GM23248 (cell line): ENCODE data around the gene SEC22B. TPM values are rescaled to one million over a fixed set of nuclear protein-coding genes. Genes with fewer than 3 reads are reported as not detected.
"Not testable (repeated sequence)": the region's sequence is repeated elsewhere in the genome, so short reads cannot be mapped to it uniquely, and the experiment has no call there.

ENCODE experiments used
- DNase-seq: peaks from one replicate; pipeline ENCODE4 v3.0.0-alpha.2; 2015
- H2AFZ ChIP-seq: fragments of 200-600 bp; sonication (generic); 2 replicates; pipeline ENCODE4 v1.6.1; 2016; ENCODE audit warnings: antibody characterized with exemption
- H3F3A ChIP-seq: fragments of 200-600 bp; sonication (generic); 2 replicates; pipeline ENCODE4 v1.6.1; 2016; ENCODE audit warnings: mild to moderate bottlenecking, antibody characterized with exemption, mixed run types; ENCODE audit not compliant: insufficient read depth
- H3K27ac ChIP-seq: fragments of 200-600 bp; sonication (generic); 2 replicates; pipeline ENCODE4 v1.5.1; 2016; ENCODE audit warnings: mild to moderate bottlenecking
- H3K27me3 ChIP-seq: fragments of 200-600 bp; sonication (generic); replicated peaks from 2 replicates; pipeline ENCODE4 v1.6.1; 2016; ENCODE audit warnings: mild to moderate bottlenecking; ENCODE audit not compliant: insufficient read depth
- H3K36me3 ChIP-seq: fragments of 200-600 bp; sonication (generic); 2 replicates; pipeline ENCODE4 v1.6.1; 2016; ENCODE audit warnings: low read depth, mild to moderate bottlenecking
- H3K4me1 ChIP-seq: fragments of 200-600 bp; sonication (generic); 2 replicates; pipeline ENCODE4 v1.6.1; 2016; ENCODE audit warnings: mild to moderate bottlenecking; ENCODE audit not compliant: insufficient read depth
- H3K4me2 ChIP-seq: fragments of 200-600 bp; sonication (generic); one replicate; pipeline ENCODE4 v1.6.1; 2016; ENCODE audit warnings: mild to moderate bottlenecking; ENCODE audit not compliant: unreplicated experiment
- H3K4me3 ChIP-seq: fragments of 200-600 bp; sonication (generic); 2 replicates; pipeline ENCODE4 v1.5.1; 2016; ENCODE audit warnings: mild to moderate bottlenecking
- H3K79me2 ChIP-seq: fragments of 200-600 bp; sonication (generic); 2 replicates; pipeline ENCODE4 v1.6.1; 2016; ENCODE audit warnings: mild to moderate bottlenecking; ENCODE audit not compliant: insufficient read depth
- H3K9ac ChIP-seq: fragments of 200-600 bp; sonication (generic); 2 replicates; pipeline ENCODE4 v1.6.1; 2016; ENCODE audit warnings: mild to moderate bottlenecking
- H3K9me2 ChIP-seq: fragments of 200-600 bp; sonication (generic); 2 replicates; pipeline ENCODE4 v1.6.1; 2016; ENCODE audit warnings: mixed run types, mild to moderate bottlenecking, moderate library complexity; ENCODE audit not compliant: insufficient read depth
- H3K9me3 ChIP-seq: fragments of 200-600 bp; sonication (generic); one replicate; pipeline ENCODE4 v1.6.1; 2017; ENCODE audit warnings: low read depth
- H4K20me1 ChIP-seq: fragments of 200-600 bp; sonication (generic); 2 replicates; pipeline ENCODE4 v1.6.0; 2016; ENCODE audit not compliant: insufficient read depth
- EZH2 ChIP-seq: fragments of 200-600 bp; sonication (generic); IDR thresholded peaks from 2 replicates; pipeline ENCODE4 v1.6.1; 2018; ENCODE audit warnings: antibody characterized with exemption, mild to moderate bottlenecking; ENCODE audit not compliant: insufficient read depth, poor library complexity, severe bottlenecking
- EZH2phosphoT487 ChIP-seq: fragments of 200-600 bp; sonication (generic); IDR thresholded peaks from 2 replicates; pipeline ENCODE4 v1.6.1; 2018; ENCODE audit warnings: antibody characterized with exemption, moderate library complexity, mild to moderate bottlenecking, low read depth; ENCODE audit not compliant: insufficient read depth
- WGBS, 2 experiments: methylation state at CpG; one replicate each; pipeline ENCODE4 v1.1.6; 2015 to 2017; ENCODE audit warnings: low lambda C conversion rate in 2 of 2, low coverage in 1 of 2; ENCODE audit errors: missing lambda C conversion rate in 2 of 2; 5-methylcytosine and 5-hydroxymethylcytosine counted together
- in situ Hi-C: fragments of 300-500 bp; cut with MboI; formaldehyde crosslinking; loops from 2 replicates; pipeline ENCODE4 v1.15.0; 2020
- polyA plus RNA-seq: library from polyadenylated mRNA; unstranded; fragments of >200 nt; fragmentation: Nextera tagmentation; extraction: Ambion mirVana; gene quantifications from 2 replicates; pipeline ENCODE4 v1.2.1, GENCODE V29; 2016
- total RNA-seq: library from RNA; depleted of rRNA; stranded (reverse); fragments of >200 nt; shearing (Covaris generic); gene quantifications from 2 replicates; pipeline ENCODE4 v1.2.3, GENCODE V29; 2014

The SEC22B gene
- total and polyA plus RNA-seq, 2 experiments from 2014 or later: 68.1 to 101 TPM

- H3K79me2 ChIP-seq, H4K20me1 ChIP-seq, H3K36me3 ChIP-seq, H3K9ac ChIP-seq, H3K9me2 ChIP-seq, H3K4me3 ChIP-seq, H3K27ac ChIP-seq, H3K9me3 ChIP-seq, in situ Hi-C loops, H3K27me3 ChIP-seq, H2AFZ ChIP-seq, DNase-seq, H3K4me2 ChIP-seq: not testable (repeated sequence)
- H3F3A ChIP-seq: peaks cover 17% of the 10 kb centered on the region
- H3K4me1 ChIP-seq: peaks cover 11% of the 10 kb centered on the region
Observed at GRCh38 chr1:120133928-120134325, 42.4 kb downstream of the SEC22B start.

GRCh38 chr1:120133228-120133927 lies 42.9 kb downstream of the SEC22B start:
- H4K20me1 ChIP-seq: no peaks in the 10 kb centered on the region
- H3K9me3 ChIP-seq: no peaks in the 10 kb centered on the region
- H3K79me2 ChIP-seq: no peaks in the 10 kb centered on the region
- no peak for DNase-seq
- H3K4me1 ChIP-seq: peaks cover 11% of the 10 kb centered on the region
- WGBS, 2 experiments: 95 to 97% methylated on average over 2 of the region's 2 CpGs
- no peak overlapping the region for H3K4me3 ChIP-seq
- H3K36me3 ChIP-seq: no peaks in the 10 kb centered on the region
- H3K9ac ChIP-seq: no peak overlapping the region
- H3F3A ChIP-seq: peaks cover 17% of the 10 kb centered on the region
- TF ChIP-seq EZH2phosphoT487 (no peak), EZH2 (no peak)
- no peak overlapping the region for H2AFZ ChIP-seq
- no peaks in the 10 kb centered on the region for H3K27me3 ChIP-seq
- in situ Hi-C loops: no loop called here
- no peak overlapping the region for H3K4me2 ChIP-seq
- H3K9me2 ChIP-seq: no peaks in the 10 kb centered on the region
- no peak overlapping the region for H3K27ac ChIP-seq

- H3K36me3 ChIP-seq, H3K27me3 ChIP-seq, in situ Hi-C loops, H3K9me3 ChIP-seq, H3K9me2 ChIP-seq, DNase-seq, H4K20me1 ChIP-seq, H3K79me2 ChIP-seq: not testable (repeated sequence)
- 10 to 18% methylated on average over 2 of the region's 2 CpGs for WGBS, 2 experiments
- peak overlapping the region; percentile 51 for H3K4me3 ChIP-seq
- peak overlapping the region; percentile 81 for H3K27ac ChIP-seq
- H2AFZ ChIP-seq: peak overlapping the region; percentile 14; the same call in 1 of the 2 replicates
- H3F3A ChIP-seq: peaks cover 17% of the 10 kb centered on the region
- H3K9ac ChIP-seq: peak overlapping the region; percentile 48
- H3K4me2 ChIP-seq: peak overlapping the region; percentile 82
- peaks cover 11% of the 10 kb centered on the region for H3K4me1 ChIP-seq
Observed at GRCh38 chr1:120132406-120132763, 43.9 kb downstream of the SEC22B start.

GRCh38 chr1:120131611-120132405 lies 44.5 kb downstream of the SEC22B start:
- H3K36me3 ChIP-seq, in situ Hi-C loops, H3K27me3 ChIP-seq, H3K9me2 ChIP-seq, H3K9me3 ChIP-seq, H3K79me2 ChIP-seq, H4K20me1 ChIP-seq: not testable (repeated sequence)
- Histone ChIP-seq H3K9ac (peak overlapping the region; percentile 48), H3K4me1 (peaks cover 11% of the 10 kb centered on the region), H3K4me3 (peak overlapping the region; percentile 51), H3K4me2 (peak overlapping the region; percentile 82), H3K27ac (peak overlapping the region; percentile 81), H3F3A (peaks cover 17% of the 10 kb centered on the region), H2AFZ (peak overlapping the region; percentile 14; the same call in 1 of the 2 replicates)
- 6 to 7% methylated on average over 6 to 9 of the region's 10 CpGs for WGBS, 2 experiments
- DNase-seq: peak; percentile 80

GRCh38 chr1:120127921-120128320 lies 48.4 kb downstream of the SEC22B start:
- H3K9me3 ChIP-seq, H3K9ac ChIP-seq, H3K27me3 ChIP-seq, H3K4me2 ChIP-seq, H3K9me2 ChIP-seq, H3K36me3 ChIP-seq, H2AFZ ChIP-seq, H3K27ac ChIP-seq, DNase-seq, H3K79me2 ChIP-seq, H4K20me1 ChIP-seq, H3K4me3 ChIP-seq, in situ Hi-C loops: not testable (repeated sequence)
- Histone ChIP-seq H3K4me1 (peaks cover 27% of the 10 kb centered on the region), H3F3A (peaks cover 20% of the 10 kb centered on the region)
- WGBS, 2 experiments: 88% methylated on average over 1 of the region's 1 CpG; no CpG with 5 or more reads in 1 of the 2 experiments

- H2AFZ ChIP-seq, H3K79me2 ChIP-seq, H3K4me2 ChIP-seq, in situ Hi-C loops, H3K36me3 ChIP-seq, H3K27me3 ChIP-seq, H3F3A ChIP-seq, DNase-seq, H3K9me2 ChIP-seq, H3K9ac ChIP-seq, H3K4me3 ChIP-seq, H3K9me3 ChIP-seq, H4K20me1 ChIP-seq, H3K27ac ChIP-seq: not testable (repeated sequence)
- WGBS, 2 experiments: 75% methylated on average over 2 of the region's 6 CpGs; no CpG with 5 or more reads in 1 of the 2 experiments
- H3K4me1 ChIP-seq: peaks cover 17% of the 10 kb centered on the region
Observed at GRCh38 chr1:120126216-120126615, 50.1 kb downstream of the SEC22B start.

GRCh38 chr1:120124628-120125027 lies 51.7 kb downstream of the SEC22B start:
- H3K9me3 ChIP-seq, H3K4me3 ChIP-seq, in situ Hi-C loops, H3K27ac ChIP-seq, H2AFZ ChIP-seq, H3K27me3 ChIP-seq, H3K36me3 ChIP-seq, H3K9me2 ChIP-seq, H3K79me2 ChIP-seq, H4K20me1 ChIP-seq, H3K9ac ChIP-seq, H3K4me2 ChIP-seq: not testable (repeated sequence)
- peaks cover 27% of the 10 kb centered on the region for H3K4me1 ChIP-seq
- peak; percentile 37 for DNase-seq
- H3F3A ChIP-seq: peaks cover 14% of the 10 kb centered on the region
- WGBS, 2 experiments: 100% methylated on average over 1 of the region's 1 CpG
